ENCODE results near the gene PTPRG.
A peak's percentile ranks its signal among the peaks of the same experiment; 100 is the strongest.

The PTPRG gene

DNA sequence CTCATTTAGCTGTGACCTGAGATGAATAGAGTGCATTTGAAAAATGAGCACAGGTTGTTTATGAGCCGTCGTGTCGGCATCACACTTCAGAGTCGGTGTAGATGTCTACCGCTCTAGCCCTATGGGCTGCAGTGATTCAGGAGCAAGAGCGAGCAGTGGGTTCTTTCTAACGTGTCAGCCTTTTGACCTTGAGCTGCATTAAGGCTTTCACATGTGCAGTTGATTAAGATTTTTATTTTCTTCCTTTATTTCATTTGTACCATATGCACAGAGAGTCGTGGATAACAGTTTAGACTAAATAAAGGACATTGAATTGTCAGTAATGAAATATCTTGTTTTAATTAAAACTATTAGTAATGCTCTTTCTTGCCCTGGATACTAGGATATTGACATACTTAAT, 368.2 kb downstream of the PTPRG start:
- no peaks in the 10 kb centered on the region for H3K36me3 Mint-ChIP-seq
- CTCF ChIA-PET: no interaction called here
- H3K9me3 Mint-ChIP-seq: peaks cover 2% of the 10 kb centered on the region
- no peak overlapping the region for H3K4me3 Mint-ChIP-seq
- no peak for DNase-seq
- no peaks in the 10 kb centered on the region for H3K27me3 Mint-ChIP-seq
- H3K4me1 Mint-ChIP-seq: no peaks in the 10 kb centered on the region
- no peak overlapping the region for H3K27ac Mint-ChIP-seq

GRCh38 chr3:61932499-61932898, 371.1 kb downstream of the PTPRG start:
- Mint-ChIP-seq H3K4me3 (no peak overlapping the region), H3K27me3 (no peaks in the 10 kb centered on the region), H3K4me1 (no peaks in the 10 kb centered on the region), H3K36me3 (no peaks in the 10 kb centered on the region), H3K27ac (no peak overlapping the region), H3K9me3 (peaks cover 2% of the 10 kb centered on the region)
- CTCF ChIA-PET: no interaction called here
- no peak for DNase-seq

- Mint-ChIP-seq H3K36me3 (no peaks in the 10 kb centered on the region), H3K9me3 (no peaks in the 10 kb centered on the region), H3K4me1 (no peaks in the 10 kb centered on the region), H3K27ac (no peak overlapping the region), H3K4me3 (no peak overlapping the region), H3K27me3 (no peaks in the 10 kb centered on the region)
- DNase-seq: no peak
- CTCF ChIA-PET: interaction anchor here (1.2 kb wide), 1 partner anchor 369 kb away, joined by 4 read pairs; no protein-coding TSS in a partner anchor
These were observed 372.6 kb downstream of the PTPRG start for GRCh38 chr3:61933798-61934504.

DNA sequence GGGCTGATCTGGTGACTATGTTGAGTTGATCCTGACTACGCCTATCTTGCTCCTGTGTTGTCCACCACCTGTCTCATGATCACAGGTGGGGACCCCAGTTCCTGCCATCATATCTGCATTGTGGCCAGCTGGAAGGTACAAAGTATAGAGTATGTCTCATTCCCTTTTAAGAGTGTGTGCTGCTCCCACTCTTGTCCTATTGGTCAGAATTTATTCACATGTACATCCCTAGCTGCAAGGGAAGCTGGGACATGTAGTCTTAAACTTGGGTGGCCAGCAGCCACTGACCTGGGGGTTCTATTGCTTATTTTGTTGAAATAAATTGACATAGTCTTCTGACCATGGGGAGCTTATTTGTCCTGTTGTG, 373.1 kb downstream of the PTPRG start:
- Mint-ChIP-seq H3K9me3 (no peaks in the 10 kb centered on the region), H3K27me3 (no peaks in the 10 kb centered on the region), H3K4me3 (no peak overlapping the region), H3K36me3 (no peaks in the 10 kb centered on the region), H3K27ac (no peak overlapping the region), H3K4me1 (no peaks in the 10 kb centered on the region)
- DNase-seq: no peak
- CTCF ChIA-PET: interaction anchor here (1.2 kb wide), 1 partner anchor 370 kb away, joined by 4 read pairs; no protein-coding TSS in a partner anchor

DNA sequence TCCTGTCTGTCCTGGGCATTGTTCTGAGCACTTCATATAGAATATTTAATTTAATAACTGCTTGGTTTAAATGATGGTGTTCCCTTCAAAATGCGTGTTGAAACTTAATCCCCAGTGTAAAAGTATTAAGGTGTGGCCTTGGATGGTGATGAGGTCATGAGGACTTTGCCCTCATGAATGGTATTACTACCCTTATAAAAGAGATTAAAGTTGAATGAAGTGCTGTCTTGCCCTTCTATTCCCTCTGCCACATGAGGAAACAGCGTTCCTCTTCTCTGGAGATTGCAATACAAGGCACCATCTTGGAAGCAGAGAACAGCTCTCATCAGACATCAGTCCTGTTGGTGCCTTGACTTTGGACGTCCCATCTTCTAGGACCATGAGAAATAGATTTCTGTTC, 374.4 kb downstream of the PTPRG start:
- Mint-ChIP-seq H3K27ac (no peak overlapping the region), H3K36me3 (no peaks in the 10 kb centered on the region), H3K27me3 (no peaks in the 10 kb centered on the region), H3K9me3 (no peaks in the 10 kb centered on the region), H3K4me3 (no peak overlapping the region), H3K4me1 (no peaks in the 10 kb centered on the region)
- CTCF ChIA-PET: interaction anchor here (0.6 to 1.4 kb wide), 5 partner anchors 9 to 77 kb away, joined by 3 to 10 read pairs (median 8); no protein-coding TSS in a partner anchor
- no peak for DNase-seq

DNA sequence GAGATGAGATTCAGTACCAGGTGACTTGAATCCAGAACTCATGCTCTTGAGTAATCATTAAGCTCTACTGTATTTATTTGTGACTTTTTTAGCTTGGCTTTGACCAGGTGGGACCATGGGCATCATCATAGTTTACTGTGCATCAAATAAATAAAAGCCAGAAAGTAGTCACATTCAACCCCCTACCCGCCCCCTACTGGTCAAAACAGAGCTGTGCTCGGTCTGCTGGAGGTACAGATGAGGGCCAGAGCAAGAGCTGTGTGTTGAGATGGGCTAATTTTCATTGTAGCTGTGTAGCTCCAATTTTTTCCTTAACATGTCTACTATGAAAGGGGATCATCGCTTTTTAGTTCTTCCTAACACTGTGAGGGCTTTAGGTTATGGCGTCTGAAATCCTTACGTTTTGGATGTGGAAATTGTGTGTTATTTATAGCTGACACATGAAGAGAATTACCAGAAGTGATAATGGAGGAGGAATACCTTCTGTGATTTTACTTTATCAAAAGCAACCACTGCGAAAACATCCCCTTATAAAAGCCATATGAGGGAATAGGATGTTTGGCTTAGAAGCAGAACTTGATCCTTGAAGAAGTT, 375.1 kb downstream of the PTPRG start:
- DNase-seq: peak; percentile 33
- H3K36me3 Mint-ChIP-seq: no peaks in the 10 kb centered on the region
- no peaks in the 10 kb centered on the region for H3K27me3 Mint-ChIP-seq
- CTCF ChIA-PET: interaction anchor here (0.7 to 1.4 kb wide), 7 partner anchors 10 to 78 kb away, joined by 3 to 10 read pairs (median 4); no protein-coding TSS in a partner anchor
- H3K27ac Mint-ChIP-seq: no peak overlapping the region
- no peaks in the 10 kb centered on the region for H3K4me1 Mint-ChIP-seq
- no peaks in the 10 kb centered on the region for H3K9me3 Mint-ChIP-seq
- H3K4me3 Mint-ChIP-seq: no peak overlapping the region

DNA sequence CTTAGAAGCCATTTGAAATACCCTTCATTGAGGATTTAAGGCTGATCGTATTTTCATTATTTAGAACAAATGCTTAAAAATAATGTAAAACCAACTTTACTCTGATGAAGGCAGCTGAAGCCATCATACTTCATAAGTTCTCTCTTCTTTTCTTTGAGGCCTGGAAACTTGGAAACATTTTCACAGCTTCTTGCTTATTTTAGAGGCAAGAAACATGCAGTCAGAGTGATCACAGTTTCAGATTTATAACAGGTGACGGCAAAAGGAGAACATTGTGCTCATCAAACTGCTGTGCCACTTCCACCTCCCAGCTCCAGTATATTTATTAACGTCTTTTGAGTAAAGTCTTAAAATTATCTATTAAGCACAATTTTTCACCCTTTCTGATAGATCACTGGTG, 376.1 kb downstream of the PTPRG start:
- Mint-ChIP-seq H3K4me1 (no peaks in the 10 kb centered on the region), H3K4me3 (no peak overlapping the region), H3K27me3 (no peaks in the 10 kb centered on the region), H3K27ac (no peak overlapping the region), H3K9me3 (no peaks in the 10 kb centered on the region), H3K36me3 (no peaks in the 10 kb centered on the region)
- CTCF ChIA-PET: interaction anchor here (1.0 to 1.1 kb wide), 2 partner anchors 24 to 42 kb away, joined by 3 to 4 read pairs; no protein-coding TSS in a partner anchor
- no peak for DNase-seq

DNA sequence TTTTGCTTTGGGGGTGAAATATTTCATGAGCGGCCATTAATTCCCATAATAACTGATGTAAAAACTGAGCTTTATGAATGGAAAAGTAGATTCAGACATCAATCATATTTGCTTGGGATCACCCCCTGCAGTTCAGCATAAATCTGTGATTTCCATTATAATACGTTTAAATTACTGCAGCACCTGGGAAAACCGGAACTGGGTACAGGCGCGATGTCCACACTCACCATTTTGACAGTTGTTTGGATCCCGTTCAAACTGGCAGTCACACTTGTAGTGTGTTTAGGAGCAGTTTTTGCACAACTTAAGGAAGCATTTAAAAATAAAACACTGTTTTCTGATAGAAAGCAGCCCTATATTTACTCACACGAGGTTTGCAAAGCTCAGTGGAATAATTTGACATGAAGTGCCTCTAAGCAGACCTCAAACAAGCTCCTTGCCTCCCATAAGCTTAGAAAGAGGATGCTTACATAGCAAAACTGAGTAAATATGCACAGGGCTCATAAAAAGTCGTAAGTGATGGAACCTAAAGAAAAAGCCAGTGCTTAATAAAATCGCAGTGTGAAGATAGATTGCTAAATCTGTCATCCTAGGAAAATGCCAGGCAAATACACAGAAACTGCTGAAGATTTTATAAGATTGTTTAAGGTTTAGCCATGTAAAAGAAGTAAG, 377.6 kb downstream of the PTPRG start:
- CTCF ChIA-PET: no interaction called here

DNA sequence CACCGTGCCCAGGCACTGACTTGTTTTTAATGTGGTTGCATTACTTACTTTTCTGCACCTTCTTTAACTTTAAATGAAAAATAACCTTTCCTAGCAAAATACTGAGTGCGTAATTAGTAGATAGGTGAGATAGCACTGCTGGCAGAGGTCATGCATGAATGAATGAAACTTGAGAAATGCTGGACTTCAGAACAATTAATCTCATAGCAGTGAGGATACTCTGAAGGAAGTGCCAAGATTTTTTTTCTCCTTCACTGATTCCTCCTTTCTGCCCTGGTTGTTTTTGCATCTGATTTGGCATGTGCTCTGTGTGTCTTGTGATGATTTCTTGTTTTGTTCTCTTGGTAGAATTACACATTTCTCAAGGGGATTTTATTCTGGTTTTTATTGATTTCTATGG, 378.9 kb downstream of the PTPRG start:
- no peaks in the 10 kb centered on the region for H3K36me3 Mint-ChIP-seq
- H3K4me1 Mint-ChIP-seq: no peaks in the 10 kb centered on the region
- no peak overlapping the region for H3K4me3 Mint-ChIP-seq
- H3K27ac Mint-ChIP-seq: no peak overlapping the region
- H3K9me3 Mint-ChIP-seq: no peaks in the 10 kb centered on the region
- H3K27me3 Mint-ChIP-seq: no peaks in the 10 kb centered on the region
- CTCF ChIA-PET: no interaction called here
- no peak for DNase-seq

More for the DNA sequence above, 377.6 kb downstream of the PTPRG start:
- H3K36me3 Mint-ChIP-seq: no peaks in the 10 kb centered on the region
- no peaks in the 10 kb centered on the region for H3K9me3 Mint-ChIP-seq
- no peaks in the 10 kb centered on the region for H3K27me3 Mint-ChIP-seq
- no peak for DNase-seq
- H3K4me3 Mint-ChIP-seq: no peak overlapping the region
- H3K27ac Mint-ChIP-seq: no peak overlapping the region
- no peaks in the 10 kb centered on the region for H3K4me1 Mint-ChIP-seq

- Mint-ChIP-seq H3K36me3 (no peaks in the 10 kb centered on the region), H3K4me1 (no peaks in the 10 kb centered on the region), H3K9me3 (no peaks in the 10 kb centered on the region), H3K27me3 (no peaks in the 10 kb centered on the region), H3K27ac (no peak overlapping the region), H3K4me3 (no peak overlapping the region)
- CTCF ChIA-PET: no interaction called here
- DNase-seq: no peak
These were observed 382.6 kb downstream of the PTPRG start for GRCh38 chr3:61943975-61944374.

DNA sequence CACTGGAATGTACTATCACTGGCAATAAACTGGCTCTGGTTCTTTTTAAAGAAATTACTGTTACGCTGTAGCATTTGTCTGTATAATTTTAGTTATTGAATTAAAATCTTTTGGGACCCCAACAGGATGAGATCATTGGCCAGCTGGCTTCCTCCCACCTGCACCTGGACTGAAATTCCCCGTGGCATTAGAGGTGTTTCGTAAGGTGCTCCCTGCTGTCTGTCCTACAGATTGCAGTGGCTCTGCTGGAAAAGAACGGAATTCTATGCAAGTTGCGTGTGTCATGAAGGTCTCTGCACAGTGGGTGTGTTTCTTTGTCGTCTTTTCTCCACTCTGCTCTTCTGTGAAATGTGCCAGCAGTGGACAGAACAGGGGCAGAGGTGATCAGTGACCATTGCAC, 383.4 kb downstream of the PTPRG start:
- Mint-ChIP-seq H3K9me3 (no peaks in the 10 kb centered on the region), H3K36me3 (no peaks in the 10 kb centered on the region), H3K27me3 (no peaks in the 10 kb centered on the region), H3K4me1 (no peaks in the 10 kb centered on the region), H3K27ac (no peak overlapping the region), H3K4me3 (no peak overlapping the region)
- CTCF ChIA-PET: no interaction called here
- no peak for DNase-seq

DNA sequence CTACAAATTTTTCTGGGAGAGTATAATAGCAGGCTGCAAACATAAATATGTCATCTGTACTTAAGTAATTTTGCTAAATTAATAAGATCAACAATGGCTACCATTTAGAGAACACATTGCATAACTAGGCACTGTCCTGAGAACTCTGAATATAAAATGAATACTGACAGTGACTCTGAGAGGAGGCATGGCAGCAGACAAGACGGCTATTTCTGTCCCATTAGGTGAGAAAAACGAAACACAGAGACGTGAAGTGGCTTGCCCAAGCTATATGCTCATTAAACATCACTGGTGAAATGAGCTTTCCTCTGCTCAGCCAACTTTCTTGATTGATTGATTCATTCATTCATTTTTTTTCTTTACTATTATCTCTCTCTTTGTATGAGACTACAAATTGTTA, 384.3 kb downstream of the PTPRG start:
- Mint-ChIP-seq H3K4me1 (no peaks in the 10 kb centered on the region), H3K4me3 (no peak overlapping the region), H3K27me3 (no peaks in the 10 kb centered on the region), H3K27ac (no peak overlapping the region), H3K9me3 (no peaks in the 10 kb centered on the region), H3K36me3 (no peaks in the 10 kb centered on the region)
- CTCF ChIA-PET: interaction anchor here (0.6 to 1.8 kb wide), 2 partner anchors 9 to 154 kb away, joined by 3 to 8 read pairs; no protein-coding TSS in a partner anchor
- DNase-seq: no peak

- no peak overlapping the region for H3K27ac Mint-ChIP-seq
- H3K36me3 Mint-ChIP-seq: no peaks in the 10 kb centered on the region
- H3K4me1 Mint-ChIP-seq: no peaks in the 10 kb centered on the region
- no peak overlapping the region for H3K4me3 Mint-ChIP-seq
- DNase-seq: no peak
- CTCF ChIA-PET: interaction anchor here (1.8 kb wide), 1 partner anchor 11 kb away, joined by 8 read pairs; no protein-coding TSS in a partner anchor
- no peaks in the 10 kb centered on the region for H3K9me3 Mint-ChIP-seq
- no peaks in the 10 kb centered on the region for H3K27me3 Mint-ChIP-seq
These were observed 385.4 kb downstream of the PTPRG start for GRCh38 chr3:61946570-61947324.

DNA sequence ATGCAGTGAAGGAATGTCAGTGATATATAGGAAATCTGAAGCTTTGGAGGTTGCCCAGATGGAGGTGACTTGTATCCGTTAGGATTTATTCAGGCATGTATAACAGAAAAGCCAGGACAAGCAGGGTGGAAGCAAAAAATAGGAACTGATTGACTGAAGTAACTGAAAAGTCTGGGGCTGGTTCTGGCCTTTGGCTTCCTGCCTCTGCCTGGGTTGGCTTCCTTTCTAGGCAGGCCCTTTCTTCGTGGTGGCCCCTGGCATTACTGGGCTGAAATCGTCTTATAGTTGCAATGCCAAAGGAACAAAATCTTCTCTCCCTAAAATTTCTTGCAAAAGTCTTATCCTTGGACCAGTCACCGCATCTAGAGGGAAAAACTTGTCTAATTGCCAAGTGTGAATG, 386.1 kb downstream of the PTPRG start:
- Mint-ChIP-seq H3K27me3 (no peaks in the 10 kb centered on the region), H3K4me1 (no peaks in the 10 kb centered on the region), H3K4me3 (no peak overlapping the region), H3K9me3 (no peaks in the 10 kb centered on the region), H3K36me3 (no peaks in the 10 kb centered on the region), H3K27ac (no peak overlapping the region)
- CTCF ChIA-PET: no interaction called here
- no peak for DNase-seq
